Measurements from ENCODE around the gene DTNB. TPM values are rescaled to one million over a fixed set of nuclear protein-coding genes. Genes with fewer than 3 reads are reported as not detected.
"Not testable (repeated sequence)": the region's sequence is repeated elsewhere in the genome, so short reads cannot be mapped to it uniquely, and the experiment has no call there.

DTNB gene
- total RNA-seq, 1 donor from 2014 or later = 4.2 TPM

GRCh38 chr2:25421289-25421688 lies 252.1 kb downstream of the DTNB start:
- no peak for DNase-seq (ENCODE audit: low read depth in 2 of 2)

GRCh38 chr2:25420820-25421237 lies 252.5 kb downstream of the DTNB start:
- no peak for DNase-seq (ENCODE audit: low read depth in 2 of 2)

DNA sequence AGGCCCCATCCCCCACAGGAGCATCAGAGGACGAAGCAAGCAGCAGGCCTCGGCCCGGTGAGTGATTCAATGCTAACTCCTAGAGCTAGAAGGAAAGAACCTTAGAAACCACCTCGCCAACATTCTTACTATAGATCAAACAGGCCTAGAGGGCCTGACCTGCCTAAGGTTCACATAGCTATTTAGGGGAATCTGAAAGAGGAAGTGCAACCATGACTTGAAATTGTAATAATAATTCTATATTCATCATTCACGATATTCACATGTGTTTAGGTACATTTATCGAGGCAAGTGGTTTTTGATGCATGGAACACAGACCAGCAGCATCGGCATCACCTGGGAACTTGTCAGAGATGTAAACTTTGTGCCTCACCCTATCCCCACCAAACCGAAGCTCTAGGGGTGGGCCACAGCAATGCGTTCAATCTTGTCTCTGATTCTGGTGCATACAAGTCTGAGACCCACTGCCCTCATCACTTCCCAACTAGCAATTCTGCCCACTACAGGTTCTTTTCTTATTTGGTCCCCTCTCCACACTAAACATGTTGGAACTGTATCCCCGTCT lies 253.6 kb downstream of the DTNB start:
- no peak for DNase-seq (ENCODE audit: low read depth in 2 of 2)

DNA sequence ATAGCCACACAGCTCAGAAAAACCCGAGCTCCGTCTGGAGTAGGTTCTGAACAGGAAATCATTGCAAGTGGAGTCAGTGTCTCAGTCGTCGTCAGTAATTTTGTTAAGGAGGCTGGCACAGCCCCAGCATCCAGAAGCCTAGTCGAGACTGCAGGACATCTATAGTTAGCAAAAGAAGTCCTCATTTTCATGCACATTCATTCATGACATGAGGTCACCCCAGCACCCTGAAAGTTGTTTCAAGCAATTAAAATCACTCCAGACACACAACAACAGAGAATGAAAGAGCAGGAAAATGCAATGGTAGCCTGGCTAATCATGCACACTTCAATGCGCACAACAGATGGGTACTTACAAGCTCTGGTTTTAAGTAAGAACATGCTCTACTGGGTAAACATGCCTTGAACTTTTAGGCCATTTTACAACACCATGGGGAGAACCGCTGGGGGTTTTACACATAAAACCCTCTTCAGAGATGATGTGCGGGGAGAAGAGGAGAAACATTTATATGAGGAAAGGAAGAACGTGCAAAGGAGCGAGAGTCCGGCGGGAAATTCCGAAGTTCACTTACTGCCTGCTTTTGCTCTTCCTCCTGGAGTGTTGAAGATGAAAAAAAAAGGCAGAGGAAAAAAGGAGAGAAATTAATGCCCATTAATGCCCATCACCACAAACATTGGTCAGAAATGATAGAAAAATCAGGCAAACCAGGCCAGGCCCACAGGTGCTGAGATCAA lies 254.3 kb downstream of the DTNB start:
- DNase-seq (ENCODE audit: low read depth in 2 of 2) = peak in 1 of 2 donors; percentile 6

GRCh38 chr2:25417715-25418369 lies 255.5 kb downstream of the DTNB start:
- DNase-seq (ENCODE audit: low read depth in 2 of 2) = no peak

DNA sequence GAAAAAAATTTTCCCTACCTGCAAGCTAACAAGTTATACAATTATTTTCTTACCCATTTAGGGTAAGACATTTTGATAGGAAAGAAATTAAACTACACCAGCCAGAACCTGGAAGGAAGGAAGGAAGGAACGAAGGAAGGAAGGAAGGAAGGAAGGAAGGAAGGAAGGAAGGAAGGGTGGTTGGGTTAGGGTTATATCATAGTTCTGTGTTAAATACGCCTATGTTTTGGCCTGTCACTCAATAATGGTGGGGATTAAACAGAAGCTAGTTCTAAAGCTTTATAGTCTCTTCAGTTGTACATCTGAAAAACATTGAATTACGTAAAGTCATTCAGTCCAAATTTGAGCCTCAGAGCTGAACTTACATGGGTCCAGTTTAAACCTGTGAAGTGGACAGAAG lies 256.7 kb downstream of the DTNB start:
- no peak for DNase-seq (ENCODE audit: low read depth in 2 of 2)

GRCh38 chr2:25414781-25415180 lies 258.6 kb downstream of the DTNB start:
- DNase-seq (ENCODE audit: low read depth in 2 of 2) = no peak

- not testable (repeated sequence) for DNase-seq (ENCODE audit: low read depth in 2 of 2)
Measured at GRCh38 chr2:25413409-25413808, 260.0 kb downstream of the DTNB start.

DNA sequence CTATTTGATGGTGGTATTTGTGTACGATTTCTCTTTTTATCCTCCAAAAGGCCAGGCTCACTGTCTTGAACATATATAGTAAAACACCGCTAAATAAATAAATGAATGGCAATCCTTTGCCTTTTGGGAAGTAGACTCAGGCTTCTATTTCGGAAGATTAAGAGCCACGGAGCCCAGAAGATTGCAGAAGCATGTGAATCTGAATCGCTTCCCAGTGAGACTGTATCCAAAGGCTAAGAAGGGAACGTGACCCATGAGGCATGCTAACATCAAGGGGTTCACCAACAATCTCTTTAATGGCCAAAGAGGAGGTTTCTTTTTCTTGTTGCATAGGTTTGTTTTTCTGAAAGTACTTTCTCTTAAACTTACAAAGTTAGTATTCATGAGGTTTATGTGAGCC lies 261.6 kb downstream of the DTNB start:
- no peak for DNase-seq (ENCODE audit: low read depth in 2 of 2)

GRCh38 chr2:25411281-25411680 lies 262.1 kb downstream of the DTNB start:
- no peak for DNase-seq (ENCODE audit: low read depth in 2 of 2)

GRCh38 chr2:25410370-25410769 lies 263.0 kb downstream of the DTNB start:
- no peak for DNase-seq (ENCODE audit: low read depth in 2 of 2)

GRCh38 chr2:25409468-25409867 lies 263.9 kb downstream of the DTNB start:
- no peak for DNase-seq (ENCODE audit: low read depth in 2 of 2)

GRCh38 chr2:25409044-25409443 lies 264.3 kb downstream of the DTNB start:
- no peak for DNase-seq (ENCODE audit: low read depth in 2 of 2)

GRCh38 chr2:25405611-25406295 lies 267.6 kb downstream of the DTNB start:
- DNase-seq (ENCODE audit: low read depth in 2 of 2) = no peak

DNA sequence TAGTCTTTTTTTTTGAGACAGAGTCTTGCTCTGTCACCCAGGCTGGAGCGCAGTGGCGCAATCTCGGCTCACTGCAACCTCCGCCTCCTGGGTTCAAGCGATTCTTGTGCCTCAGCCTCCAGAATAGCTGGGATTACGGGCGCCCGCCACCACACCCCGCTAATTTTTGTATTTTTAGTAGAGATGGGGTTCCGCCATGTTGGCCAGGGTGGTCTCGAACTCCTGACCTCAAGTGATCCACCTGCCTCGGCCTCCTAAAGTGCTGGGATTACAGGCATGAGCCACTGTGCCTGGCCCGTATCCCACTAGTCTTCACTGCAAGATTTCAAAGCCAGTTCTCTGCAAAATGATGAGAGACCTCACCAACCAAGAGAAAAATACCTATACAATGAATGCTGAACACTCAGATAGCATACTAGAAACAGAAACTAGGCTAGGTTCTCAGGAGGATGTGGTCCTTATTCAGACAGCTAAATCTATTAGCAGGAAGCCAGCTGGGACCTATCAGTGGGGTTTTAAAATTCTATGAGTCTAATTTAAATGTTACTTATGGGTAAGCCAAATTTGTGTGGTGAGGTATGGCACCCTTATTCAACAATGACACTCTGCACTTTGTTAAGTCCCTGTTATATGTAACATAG lies 270.1 kb downstream of the DTNB start:
- not testable (repeated sequence) for DNase-seq (ENCODE audit: low read depth in 2 of 2)

GRCh38 chr2:25402477-25402876 lies 270.9 kb downstream of the DTNB start:
- no peak for DNase-seq (ENCODE audit: low read depth in 2 of 2)

GRCh38 chr2:25401307-25402026 lies 271.9 kb downstream of the DTNB start:
- DNase-seq (ENCODE audit: low read depth in 2 of 2) = no peak

- DNase-seq (ENCODE audit: low read depth in 2 of 2) = no peak
Measured at GRCh38 chr2:25400576-25401216, 272.7 kb downstream of the DTNB start.

DNA sequence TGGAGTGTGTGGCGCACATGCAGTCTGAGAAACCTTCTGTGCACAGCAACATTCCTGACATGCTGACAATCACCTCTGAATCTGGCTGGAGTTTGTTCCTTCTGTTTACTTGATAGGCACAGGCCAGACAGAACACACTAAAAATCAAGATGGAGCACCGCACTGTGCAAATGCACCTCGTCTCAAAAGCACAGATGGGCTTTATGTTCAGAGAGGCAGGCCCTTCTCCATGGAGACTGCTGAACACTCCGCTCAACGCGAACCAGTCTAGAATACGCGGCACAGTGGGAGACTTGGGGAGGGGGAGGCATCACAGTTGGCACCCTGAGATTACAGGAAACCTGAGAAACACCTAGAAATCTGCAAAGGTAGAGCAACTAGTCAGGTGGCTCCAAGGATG lies 273.2 kb downstream of the DTNB start:
- no peak for DNase-seq (ENCODE audit: low read depth in 2 of 2)

- DNase-seq (ENCODE audit: low read depth in 2 of 2) = no peak
Measured at GRCh38 chr2:25398534-25398933, 274.8 kb downstream of the DTNB start.

- no peak for DNase-seq (ENCODE audit: low read depth in 2 of 2)
Measured at GRCh38 chr2:25397777-25398176, 275.6 kb downstream of the DTNB start.

All from lung microvascular endothelial cell (primary cell).